Epidermal melanocyte (primary cell): ENCODE data around the gene GLDC.

Experiments
- DNase-seq: peaks from one replicate; pipeline ENCODE4 v3.0.0; 2011; ENCODE audit warnings: low spot score; ENCODE audit not compliant: insufficient read length

Gene GLDC

DNA sequence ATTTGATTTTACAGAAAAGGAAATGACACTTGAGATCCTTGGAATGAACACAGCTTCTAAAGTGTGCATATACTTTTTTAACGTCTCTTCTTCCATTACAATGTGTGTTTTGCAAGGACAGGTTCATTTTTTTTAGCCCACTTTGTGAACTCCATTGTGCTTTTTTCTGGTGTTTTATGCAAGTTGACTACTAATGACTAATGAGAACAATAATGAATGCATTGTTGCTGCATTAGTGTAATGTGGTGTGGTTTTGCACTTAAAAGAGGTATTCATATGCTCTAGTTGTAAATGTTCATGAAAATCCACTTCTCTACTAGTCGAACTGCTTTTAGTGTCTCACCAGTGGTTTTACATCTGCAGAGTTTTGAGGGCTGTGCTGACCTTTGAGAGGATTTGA, 139.0 kb downstream of the GLDC start:
- DNase-seq = no peak

DNA sequence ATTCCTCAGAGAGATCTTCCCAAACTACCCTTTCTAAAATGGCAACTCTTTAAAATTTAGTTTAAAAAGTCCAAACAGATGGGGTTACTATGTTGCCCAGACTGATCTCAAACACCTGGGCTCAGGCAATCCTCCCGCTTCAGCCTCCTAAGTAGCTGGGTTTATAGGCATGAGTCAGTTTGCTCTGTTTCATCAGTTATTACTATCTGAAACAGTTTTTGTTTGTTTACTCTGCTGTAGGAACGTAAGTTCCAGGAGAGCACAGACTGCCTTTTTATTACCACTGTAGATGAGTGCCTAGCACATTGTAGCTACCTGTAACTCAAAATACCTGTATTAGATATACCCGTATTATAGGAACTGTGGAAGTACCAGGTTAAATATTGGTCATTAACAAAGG, 143.1 kb downstream of the GLDC start:
- DNase-seq = no peak

DNA sequence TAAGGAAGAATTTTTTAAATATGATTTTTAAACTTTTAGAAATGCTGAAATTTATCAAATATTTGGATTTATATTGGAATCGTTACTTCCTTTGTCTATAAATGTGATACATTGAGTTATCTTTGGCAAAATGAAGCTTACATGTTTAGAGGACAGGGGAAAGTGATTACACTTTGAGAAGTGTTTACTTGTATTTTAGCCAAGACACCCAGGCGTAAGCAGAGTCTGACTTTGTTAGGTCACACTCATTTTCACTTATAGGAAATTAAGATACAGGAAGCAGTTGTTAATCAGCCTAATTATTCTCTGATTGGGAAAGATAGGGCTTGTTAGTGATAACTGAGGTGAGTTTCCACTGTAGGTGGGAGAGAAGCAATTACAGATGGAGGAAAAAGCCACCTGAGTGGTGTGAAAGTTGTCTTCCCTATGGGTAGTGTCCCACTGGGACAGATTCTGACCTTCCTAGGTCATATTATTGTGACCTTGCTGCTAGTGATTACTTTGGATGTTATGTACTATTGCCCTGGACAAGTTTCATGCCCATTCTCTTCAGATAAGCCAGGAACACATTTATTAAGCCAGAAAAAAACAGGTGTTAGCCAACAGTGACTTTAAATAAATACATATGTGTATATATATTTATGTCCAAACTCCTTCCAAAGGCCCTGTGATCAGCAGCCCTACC, 143.9 kb downstream of the GLDC start:
- no peak for DNase-seq

DNA sequence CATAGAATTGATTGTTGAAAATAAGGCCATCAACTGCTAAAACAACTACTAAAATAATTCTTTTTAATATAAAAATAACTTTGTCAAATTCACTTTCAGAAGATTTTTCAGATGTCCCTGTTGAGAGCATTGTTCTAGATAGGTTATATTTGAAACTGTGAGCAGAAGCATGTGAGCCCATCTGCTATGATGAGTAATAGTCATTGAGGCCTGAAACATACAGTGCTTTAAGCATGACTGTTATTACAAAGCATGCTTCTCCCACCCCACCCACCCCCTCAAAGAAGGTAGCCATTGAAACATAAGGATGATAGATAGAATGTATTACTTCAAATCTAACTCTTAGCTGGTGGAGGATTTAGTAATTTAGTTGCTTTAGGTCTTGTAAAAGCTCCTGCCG, 146.5 kb downstream of the GLDC start:
- no peak for DNase-seq

DNA sequence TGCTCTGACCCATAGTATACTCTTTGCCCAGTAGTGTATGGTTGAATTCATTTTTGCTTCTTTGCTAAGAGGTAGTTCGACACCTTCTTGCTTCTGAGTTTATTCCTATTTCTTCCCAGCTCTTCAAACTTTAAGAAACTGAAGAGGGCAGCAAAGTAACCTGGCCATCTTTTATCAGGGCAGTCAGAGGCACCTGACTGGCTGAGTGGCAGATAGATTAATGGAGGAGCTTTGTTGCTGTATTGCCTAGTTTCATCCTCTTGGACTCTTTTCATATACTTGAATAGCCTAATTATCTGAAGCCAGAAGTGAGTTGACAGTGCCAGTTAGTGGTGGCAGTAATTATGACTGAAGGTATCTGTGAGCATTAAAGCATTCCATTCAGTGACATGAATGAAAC, 150.1 kb downstream of the GLDC start:
- no peak for DNase-seq

DNA sequence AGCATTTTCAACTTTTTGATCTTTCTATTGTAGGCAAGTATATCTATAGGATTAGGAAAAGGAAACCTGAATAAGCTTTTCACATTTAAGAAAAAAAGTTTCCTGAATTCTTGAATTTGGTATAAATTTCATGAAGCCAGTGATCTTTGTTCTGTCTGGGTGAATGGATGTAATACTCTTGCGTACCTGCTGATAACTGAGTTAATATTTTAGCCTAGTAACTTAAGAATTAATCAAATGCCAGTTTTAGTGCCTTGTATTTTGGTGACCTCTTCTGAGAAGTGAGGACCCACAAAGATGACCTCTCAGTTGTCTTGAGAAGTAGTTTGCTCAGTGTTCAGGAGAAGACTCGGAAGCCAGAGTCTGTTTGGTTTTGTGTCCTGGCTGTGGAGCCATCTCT, 154.7 kb downstream of the GLDC start:
- DNase-seq = no peak

DNA sequence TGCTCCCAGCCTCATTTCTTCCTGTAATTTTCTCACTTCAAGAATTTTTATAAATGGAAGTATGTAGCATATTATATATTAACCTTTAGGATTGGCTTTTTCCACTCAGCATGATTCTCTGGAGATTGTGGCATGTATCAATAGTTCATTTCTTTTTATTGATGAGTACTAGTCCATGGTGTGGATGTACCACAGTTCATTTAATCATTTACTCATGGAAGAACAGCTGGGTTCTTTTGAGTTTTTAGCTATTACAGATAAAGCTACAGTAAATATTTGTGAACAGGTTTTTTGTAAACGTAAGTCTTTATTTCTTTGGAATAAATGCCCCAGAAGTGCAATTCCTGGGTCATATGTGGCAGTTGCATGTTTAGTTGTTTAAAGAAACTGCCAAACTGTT, 156.4 kb downstream of the GLDC start:
- no peak for DNase-seq

DNA sequence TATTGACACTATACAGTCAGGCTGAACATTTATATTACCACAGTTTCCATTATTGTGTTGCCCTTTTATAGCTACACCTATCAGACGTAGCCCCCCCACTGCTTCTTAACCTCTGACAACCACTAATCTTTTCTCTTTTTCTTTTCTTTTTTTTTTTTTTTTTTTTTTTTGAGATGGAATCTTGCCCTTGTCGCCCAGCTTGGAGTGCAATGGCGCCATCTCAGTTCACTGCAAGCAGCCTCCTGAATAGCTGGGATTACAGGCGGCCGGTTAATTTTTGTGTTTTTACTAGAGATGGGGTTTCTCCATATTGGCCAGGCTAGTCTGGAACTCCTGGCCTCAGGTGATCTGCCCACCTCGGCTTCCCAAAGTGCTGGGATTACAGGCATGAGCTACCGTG, 157.1 kb downstream of the GLDC start:
- DNase-seq = no peak

DNA sequence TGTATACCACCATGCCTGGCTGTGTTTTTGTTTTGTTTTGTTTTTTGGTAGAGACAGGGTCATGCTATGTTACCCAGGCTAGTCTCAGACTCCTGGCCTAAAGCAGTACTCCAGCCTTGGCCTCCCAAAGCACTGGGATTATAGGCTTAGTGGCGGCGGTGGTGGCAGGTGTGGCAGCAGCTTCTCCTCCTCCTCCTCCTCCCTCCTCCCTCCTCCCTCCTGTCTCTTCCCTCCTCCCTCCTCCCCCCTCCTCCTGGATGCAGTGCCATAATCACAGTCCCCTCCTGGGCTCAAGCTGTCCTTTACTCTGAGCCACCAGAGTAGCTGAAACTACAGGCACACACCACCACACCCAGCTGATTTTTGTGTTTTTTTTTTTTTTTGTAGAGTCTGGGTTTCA, 161.3 kb downstream of the GLDC start:
- DNase-seq = no peak
